Measurements from ENCODE around the gene DESI1. TPM values are rescaled to one million over a fixed set of nuclear protein-coding genes. Genes with fewer than 3 reads are reported as not detected.

The DESI1 gene
- total RNA-seq, 2 experiments from 2014 or later, result 48.0 to 55.1 TPM

DNA sequence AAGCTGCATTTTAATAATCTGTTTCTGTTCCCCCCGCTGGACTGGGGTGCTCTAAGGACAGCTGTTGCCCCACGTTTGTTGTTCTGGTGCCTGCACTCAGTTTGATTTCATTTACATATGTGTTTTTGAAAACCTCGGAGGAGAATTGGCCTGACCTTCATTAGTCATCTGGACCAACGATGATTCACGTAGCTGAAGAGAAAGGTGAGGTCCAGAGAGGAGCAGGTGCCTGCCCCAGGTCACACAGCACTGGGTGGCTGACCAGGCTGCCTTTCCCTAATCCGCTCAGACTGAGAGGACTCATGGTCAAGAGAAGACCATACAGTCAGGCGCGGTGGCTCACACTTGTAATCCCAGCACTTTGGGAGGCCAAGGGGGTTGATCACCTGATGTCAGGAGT, 56.3 kb downstream of the DESI1 start:
- POLR2A ChIA-PET, result interaction anchor here (1.2 kb wide), 1 partner anchor 21 kb away, joined by 3 read pairs; no protein-coding TSS in a partner anchor
- intact Hi-C loops (cut with micrococcal nuclease), result no loop called here
- Mint-ChIP-seq H3K4me3 (no peak overlapping the region), H3K27ac (no peak overlapping the region), H3K27me3 (peaks cover 14% of the 10 kb centered on the region), H3K9me3 (no peaks in the 10 kb centered on the region), H3K36me3 (ENCODE audit: low read depth) (no peaks in the 10 kb centered on the region), H3K4me1 (ENCODE audit: low read depth) (peaks cover 5% of the 10 kb centered on the region)
- TF ChIP-seq, protein P1, sequence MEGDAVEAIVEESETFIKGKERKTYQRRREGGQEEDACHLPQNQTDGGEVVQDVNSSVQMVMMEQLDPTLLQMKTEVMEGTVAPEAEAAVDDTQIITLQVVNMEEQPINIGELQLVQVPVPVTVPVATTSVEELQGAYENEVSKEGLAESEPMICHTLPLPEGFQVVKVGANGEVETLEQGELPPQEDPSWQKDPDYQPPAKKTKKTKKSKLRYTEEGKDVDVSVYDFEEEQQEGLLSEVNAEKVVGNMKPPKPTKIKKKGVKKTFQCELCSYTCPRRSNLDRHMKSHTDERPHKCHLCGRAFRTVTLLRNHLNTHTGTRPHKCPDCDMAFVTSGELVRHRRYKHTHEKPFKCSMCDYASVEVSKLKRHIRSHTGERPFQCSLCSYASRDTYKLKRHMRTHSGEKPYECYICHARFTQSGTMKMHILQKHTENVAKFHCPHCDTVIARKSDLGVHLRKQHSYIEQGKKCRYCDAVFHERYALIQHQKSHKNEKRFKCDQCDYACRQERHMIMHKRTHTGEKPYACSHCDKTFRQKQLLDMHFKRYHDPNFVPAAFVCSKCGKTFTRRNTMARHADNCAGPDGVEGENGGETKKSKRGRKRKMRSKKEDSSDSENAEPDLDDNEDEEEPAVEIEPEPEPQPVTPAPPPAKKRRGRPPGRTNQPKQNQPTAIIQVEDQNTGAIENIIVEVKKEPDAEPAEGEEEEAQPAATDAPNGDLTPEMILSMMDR (IDR thresholded peaks at IDR 0.05), result no peak
- CTCF ChIA-PET, result interaction anchor here (0.6 kb wide), 1 partner anchor 17 kb away, joined by 3 read pairs; no protein-coding TSS in a partner anchor
- no peak for ATAC-seq
- DNase-seq, result no peak

- DNase-seq (no peak), ATAC-seq (no peak)
- H3K36me3 Mint-ChIP-seq (ENCODE audit: low read depth), result no peaks in the 10 kb centered on the region
- intact Hi-C loops (cut with micrococcal nuclease), result no loop called here
- H3K4me1 Mint-ChIP-seq (ENCODE audit: low read depth), result peaks cover 5% of the 10 kb centered on the region
- CTCF ChIA-PET, result interaction anchor here (1.1 kb wide), 1 partner anchor 30 kb away, joined by 3 read pairs; no protein-coding TSS in a partner anchor
- H3K27me3 Mint-ChIP-seq, result peaks cover 14% of the 10 kb centered on the region
- no peak overlapping the region for H3K27ac Mint-ChIP-seq
- TF ChIP-seq, protein P1 (IDR thresholded peaks at IDR 0.05), result no peak
- H3K4me3 Mint-ChIP-seq, result no peak overlapping the region
- POLR2A ChIA-PET, result interaction anchor here (0.8 to 1.0 kb wide), 3 partner anchors 27 to 56 kb away, joined by 3 to 4 read pairs (median 3); partner anchors contain the start of gene PMM1
- H3K9me3 Mint-ChIP-seq, result no peaks in the 10 kb centered on the region
Observed at GRCh38 chr22:41563051-41563711, 57.7 kb downstream of the DESI1 start.

- POLR2A ChIA-PET, result interaction anchor here (0.9 to 1.0 kb wide), 2 partner anchors 28 to 57 kb away, joined by 3 to 4 read pairs; partner anchors contain the start of gene PMM1
- ATAC-seq (no peak), DNase-seq (no peak)
- Mint-ChIP-seq H3K4me1 (ENCODE audit: low read depth) (peaks cover 8% of the 10 kb centered on the region), H3K4me3 (no peak overlapping the region), H3K27ac (no peak overlapping the region), H3K27me3 (peaks cover 14% of the 10 kb centered on the region), H3K9me3 (no peaks in the 10 kb centered on the region), H3K36me3 (ENCODE audit: low read depth) (no peaks in the 10 kb centered on the region)
- CTCF ChIA-PET, result interaction anchor here (1.2 kb wide), 1 partner anchor 14 kb away, joined by 3 read pairs; no protein-coding TSS in a partner anchor
- intact Hi-C loops (cut with micrococcal nuclease), result no loop called here
- TF ChIP-seq, protein P1 (IDR thresholded peaks at IDR 0.05), result no peak
Observed at GRCh38 chr22:41562461-41562860, 58.4 kb downstream of the DESI1 start.

DNA sequence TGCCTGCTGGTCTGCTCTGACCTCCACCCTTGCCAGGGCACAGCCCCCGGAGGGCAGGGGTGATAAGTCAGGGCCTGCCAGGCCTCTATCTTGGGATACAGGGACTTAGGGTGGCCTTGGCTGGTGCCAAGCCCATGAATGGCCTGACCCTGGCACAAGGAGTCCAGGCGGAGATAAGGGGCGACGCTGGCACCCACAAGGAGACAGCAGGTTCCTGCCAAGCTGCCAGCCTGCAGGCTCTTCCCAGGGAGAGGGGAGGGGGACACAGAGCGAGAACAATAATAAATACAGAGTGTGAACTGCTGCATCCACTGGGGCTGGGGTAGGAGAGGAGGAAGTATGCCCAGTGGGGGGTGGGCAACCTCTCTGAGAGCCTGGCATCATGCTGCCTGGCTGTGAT, 59.1 kb downstream of the DESI1 start:
- H3K9me3 Mint-ChIP-seq, result no peaks in the 10 kb centered on the region
- no peaks in the 10 kb centered on the region for H3K36me3 Mint-ChIP-seq (ENCODE audit: low read depth)
- TF ChIP-seq, protein P1 (IDR thresholded peaks at IDR 0.05), result no peak
- peaks cover 15% of the 10 kb centered on the region for H3K27me3 Mint-ChIP-seq
- H3K4me3 Mint-ChIP-seq, result no peak overlapping the region
- ChIA-PET POLR2A (no interaction called here), CTCF (interaction anchor here (1.2 kb wide), 1 partner anchor 15 kb away, joined by 3 read pairs; no protein-coding TSS in a partner anchor)
- intact Hi-C loops (cut with micrococcal nuclease), result no loop called here
- ATAC-seq, result no peak
- DNase-seq, result no peak
- H3K27ac Mint-ChIP-seq, result no peak overlapping the region
- peaks cover 12% of the 10 kb centered on the region for H3K4me1 Mint-ChIP-seq (ENCODE audit: low read depth)

GRCh38 chr22:41561335-41561734, 59.5 kb downstream of the DESI1 start:
- DNase-seq (no peak), ATAC-seq (no peak)
- ChIA-PET CTCF (interaction anchor here (1.2 kb wide), 1 partner anchor 15 kb away, joined by 3 read pairs; no protein-coding TSS in a partner anchor), POLR2A (no interaction called here)
- no peaks in the 10 kb centered on the region for H3K9me3 Mint-ChIP-seq
- no peak overlapping the region for H3K27ac Mint-ChIP-seq
- intact Hi-C loops (cut with micrococcal nuclease), result no loop called here
- TF ChIP-seq, protein P1 (IDR thresholded peaks at IDR 0.05), result no peak
- peaks cover 12% of the 10 kb centered on the region for H3K4me1 Mint-ChIP-seq (ENCODE audit: low read depth)
- no peak overlapping the region for H3K4me3 Mint-ChIP-seq
- no peaks in the 10 kb centered on the region for H3K36me3 Mint-ChIP-seq (ENCODE audit: low read depth)
- peaks cover 16% of the 10 kb centered on the region for H3K27me3 Mint-ChIP-seq

Measured in activated CD8-positive, alpha-beta T cell treated with anti-CD3 and anti-CD28 coated beads for 36 hours (primary cell).